D721Med (cell line): ENCODE measurements around the gene KIF5A.
"Not testable (repeated sequence)": the region's sequence is repeated elsewhere in the genome, so short reads cannot be mapped to it uniquely, and the experiment has no call there.

Experiments
- DNase-seq: peaks from one replicate; pipeline ENCODE4 v3.0.0; 2011; ENCODE audit warnings: low spot score; ENCODE audit not compliant: insufficient read length
- FAIRE-seq: peaks from 2 replicates; lab custom pipeline; 2011; peaks lifted over from hg19 to GRCh38; lab: Jason Lieb, UNC
- CTCF ChIP-seq: IDR thresholded peaks from 2 replicates; pipeline ENCODE4 v1.5.1; 2012; ENCODE audit warnings: mild to moderate bottlenecking, control low read depth; ENCODE audit not compliant: insufficient read depth; ENCODE audit errors: missing control alignments

Gene KIF5A

GRCh38 chr12:57554453-57554852 lies 4.6 kb downstream of the KIF5A start:
- TF ChIP-seq CTCF, result no peak
- FAIRE-seq, result no peak
- no peak for DNase-seq

- no peak for TF ChIP-seq CTCF
- DNase-seq (no peak), FAIRE-seq (no peak)
Measured at GRCh38 chr12:57554897-57555296, 5.1 kb downstream of the KIF5A start.

DNA sequence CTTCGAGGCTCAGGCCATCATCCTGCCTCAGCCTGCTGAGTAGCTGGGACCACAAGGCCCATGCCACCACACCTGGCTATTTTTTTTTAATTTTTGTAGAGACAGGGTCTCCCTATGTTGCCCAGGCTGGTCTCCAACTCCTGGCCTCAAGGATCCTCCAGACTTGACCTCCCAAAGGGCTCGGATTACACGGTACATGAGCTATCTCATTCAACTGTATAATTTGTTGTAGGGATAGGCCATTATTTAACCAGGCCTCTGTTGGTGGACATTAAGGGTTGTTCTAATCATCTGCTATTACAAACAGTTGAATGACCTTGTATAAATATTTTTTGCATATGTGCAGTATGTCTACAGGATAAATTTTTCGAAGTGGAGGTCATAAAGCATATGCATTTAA lies 9.0 kb downstream of the KIF5A start:
- DNase-seq (no peak), FAIRE-seq (no peak)
- TF ChIP-seq CTCF, result no peak

GRCh38 chr12:57560516-57560915 lies 10.7 kb downstream of the KIF5A start:
- DNase-seq, result no peak
- FAIRE-seq, result no peak
- no peak for TF ChIP-seq CTCF

DNA sequence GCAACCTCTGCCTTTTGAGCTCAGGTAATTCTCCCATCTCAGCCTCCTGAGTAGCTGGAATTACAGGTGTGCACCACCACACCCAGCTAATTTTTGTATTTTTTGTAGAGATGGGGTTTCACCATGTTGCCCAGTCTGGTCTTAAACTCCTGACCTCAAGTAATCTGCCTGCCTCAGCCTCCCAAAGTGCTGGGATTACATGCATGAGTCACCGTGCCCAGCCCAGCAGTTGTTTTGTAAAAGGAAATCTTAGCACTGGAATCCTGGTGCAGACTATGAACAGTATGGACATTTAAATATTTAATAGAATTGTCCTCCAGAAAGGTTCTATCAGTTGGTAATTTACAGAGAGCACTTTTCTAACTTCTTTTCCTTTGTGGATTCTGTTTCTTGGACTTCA lies 11.3 kb downstream of the KIF5A start:
- FAIRE-seq, DNase-seq: not testable (repeated sequence)

- no peak for TF ChIP-seq CTCF
- FAIRE-seq, result no peak
Measured at GRCh38 chr12:57563358-57563757, 13.5 kb downstream of the KIF5A start.

GRCh38 chr12:57564178-57564740 lies 14.4 kb downstream of the KIF5A start:
- TF ChIP-seq CTCF, result no peak
- no peak for FAIRE-seq
- no peak for DNase-seq

More at GRCh38 chr12:57563358-57563757, 13.5 kb downstream of the KIF5A start:
- DNase-seq, result no peak

DNA sequence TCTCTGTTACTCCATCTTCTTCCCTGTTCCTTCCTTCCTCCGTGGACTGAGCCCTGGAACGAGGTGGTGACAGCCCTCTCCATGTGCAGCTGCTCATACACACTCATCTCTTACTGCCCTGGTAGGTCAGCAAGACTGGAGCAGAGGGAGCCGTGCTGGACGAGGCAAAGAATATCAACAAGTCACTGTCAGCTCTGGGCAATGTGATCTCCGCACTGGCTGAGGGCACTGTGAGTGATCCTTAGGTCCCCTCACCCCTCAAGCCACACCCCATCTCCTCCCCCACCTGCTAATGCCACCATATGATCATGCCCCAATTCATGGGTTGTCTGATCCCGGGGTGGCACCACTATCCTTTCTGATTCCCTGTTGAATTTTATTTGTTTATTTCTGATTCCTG lies 19.0 kb downstream of the KIF5A start:
- no peak for FAIRE-seq
- no peak for DNase-seq
- TF ChIP-seq CTCF, result no peak
